GM12878 (cell line): ENCODE measurements around the gene SRSF7. TPM values are rescaled to one million over a fixed set of nuclear protein-coding genes. Genes with fewer than 3 reads are reported as not detected.

ENCODE experiments used
- ATAC-seq: fragments of 200-7000 bp; cut with Tn5 transposase; 3 replicates; pipeline ENCODE4 v1.9.1; 2020; ENCODE audit warnings: mild to moderate bottlenecking, moderate library complexity
- BruUV-seq: library from RNA; stranded (reverse); fragments of 400-500 nt; replicated peaks from 2 replicates; lab custom pipeline; 2021; lab: Mats Ljungman, UMichigan
- CTCF ChIA-PET: fragments of 300-600 bp; sonication (Branson Sonifier 250); formaldehyde crosslinking; extraction: SDS; loops from one replicate; lab custom pipeline; 2021; ENCODE audit warnings: inconsistent platforms; lab: Yijun Ruan, JAX
- POLR2A ChIA-PET: fragments of 350-600 bp; formaldehyde crosslinking; extraction: SDS; loops from one replicate; lab custom pipeline; 2021; ENCODE audit warnings: inconsistent platforms; lab: Charles Lee
- RAD21 ChIA-PET: fragments of 300-600 bp; sonication (Branson Sonifier 250); formaldehyde crosslinking; loops from one replicate; lab custom pipeline; 2023; ENCODE audit warnings: antibody characterized with exemption; ENCODE audit not compliant: unreplicated experiment; lab: Charles Lee
- SMC1A ChIA-PET: fragments of 300-600 bp; sonication (Branson Sonifier 250); formaldehyde crosslinking; loops from one replicate; lab custom pipeline; 2023; ENCODE audit not compliant: unreplicated experiment, uncharacterized antibody; lab: Charles Lee
- DNase-seq: peaks from one replicate; pipeline ENCODE4 v3.0.0-alpha.2; 2011; ENCODE audit warnings: low read depth, low spot score
- FAIRE-seq: peaks from 3 replicates; lab custom pipeline; 2011; peaks lifted over from hg19 to GRCh38; lab: Jason Lieb, UNC
- H2AFZ ChIP-seq: 2 replicates; pipeline ENCODE4 v1.6.0; 2011; ENCODE audit warnings: low read depth, low read length, control low read depth; ENCODE audit not compliant: control insufficient read depth
- H3K27ac ChIP-seq: 2 replicates; pipeline ENCODE4 v1.5.1; 2011; ENCODE audit warnings: control low read depth; ENCODE audit not compliant: control insufficient read depth, insufficient read depth
- H3K27me3 ChIP-seq, 2 experiments: replicated peaks in 1 of 2; 2 replicates each; pipeline versions ENCODE4 v1.6.0 to v1.6.1; 2011; ENCODE audit warnings: low read length in 1 of 2; ENCODE audit not compliant: control insufficient read depth in 2 of 2, insufficient read depth in 2 of 2
- H3K36me3 ChIP-seq, 2 experiments: 2 replicates each; pipeline ENCODE4 v1.5.1; 2011; ENCODE audit warnings: low read length in 1 of 2; ENCODE audit not compliant: control insufficient read depth in 2 of 2, insufficient read depth in 2 of 2
- H3K4me1 ChIP-seq: 2 replicates; pipeline ENCODE4 v1.6.1; 2011; ENCODE audit warnings: mild to moderate bottlenecking, low read length, moderate library complexity, mixed read lengths; ENCODE audit not compliant: control insufficient read depth, insufficient read depth
- H3K4me2 ChIP-seq: 2 replicates; pipeline ENCODE4 v1.6.0; 2011; ENCODE audit warnings: control low read depth; ENCODE audit not compliant: control insufficient read depth, insufficient read depth
- H3K4me3 ChIP-seq: fragments of 200-600 bp; sonication (generic); 2 replicates; pipeline ENCODE4 v1.5.1; 2016
- H3K79me2 ChIP-seq: 2 replicates; pipeline ENCODE4 v1.6.0; 2011; ENCODE audit warnings: low read length; ENCODE audit not compliant: control insufficient read depth, insufficient read depth
- H3K9ac ChIP-seq: 2 replicates; pipeline ENCODE4 v1.8.0; 2011; ENCODE audit warnings: low read length, control low read depth, mixed read lengths; ENCODE audit not compliant: control insufficient read depth, insufficient read depth
- H3K9me3 ChIP-seq: replicated peaks from 3 replicates; pipeline ENCODE4 v1.5.1; 2011; ENCODE audit warnings: mild to moderate bottlenecking, low read length; ENCODE audit not compliant: control insufficient read depth, insufficient read depth
- H4K20me1 ChIP-seq: 2 replicates; pipeline ENCODE4 v1.6.0; 2011; ENCODE audit not compliant: control insufficient read depth, insufficient read depth
- ATF3 ChIP-seq: IDR thresholded peaks from 2 replicates; pipeline ENCODE4 v1.6.1; 2011; ENCODE audit warnings: low read depth, mild to moderate bottlenecking, low read length, moderate library complexity, borderline replicate concordance; ENCODE audit errors: extremely low read depth
- FOXK2 ChIP-seq: fragments of 450-650 bp; IDR thresholded peaks from 2 replicates; pipeline ENCODE4 v1.6.1; 2017; ENCODE audit warnings: mild to moderate bottlenecking, moderate library complexity
- HDAC2 ChIP-seq: fragments of 200-600 bp; sonication (generic); IDR thresholded peaks from 2 replicates; pipeline ENCODE4 v1.6.1; 2017
- HDAC6 ChIP-seq: fragments of 200-600 bp; sonication (generic); IDR thresholded peaks from one replicate; pipeline ENCODE4 v1.8.0; 2017; ENCODE audit warnings: antibody characterized with exemption; ENCODE audit not compliant: unreplicated experiment
- HDGF ChIP-seq: fragments of 450-650 bp; IDR thresholded peaks from 2 replicates; pipeline ENCODE4 v1.6.1; 2016; ENCODE audit warnings: antibody characterized with exemption
- JUND ChIP-seq: IDR thresholded peaks from 2 replicates; pipeline ENCODE4 v1.6.1; 2012; ENCODE audit warnings: low read depth, mild to moderate bottlenecking, low read length, improper control_type of control experiment, moderate library complexity
- MEF2B ChIP-seq: fragments of 450-650 bp; IDR thresholded peaks from 2 replicates; pipeline ENCODE4 v1.6.1; 2018; ENCODE audit warnings: mild to moderate bottlenecking, moderate library complexity; ENCODE audit not compliant: partially characterized antibody, poor library complexity, severe bottlenecking
- NFIC ChIP-seq: IDR thresholded peaks from 2 replicates; pipeline ENCODE4 v1.6.1; 2012; ENCODE audit warnings: low read depth, mild to moderate bottlenecking, inconsistent platforms, low read length, moderate library complexity
- SIN3A ChIP-seq: IDR thresholded peaks from 2 replicates; pipeline ENCODE4 v1.6.1; 2012; ENCODE audit warnings: low read depth, low read length, improper control_type of control experiment
- WRNIP1 ChIP-seq: IDR thresholded peaks from 2 replicates; pipeline ENCODE4 v1.6.1; 2011; ENCODE audit warnings: low read depth, low read length, improper control_type of control experiment, borderline replicate concordance
- ZBTB40 ChIP-seq: fragments of 450-650 bp; IDR thresholded peaks from 2 replicates; pipeline ENCODE4 v1.6.1; 2016; ENCODE audit warnings: mild to moderate bottlenecking, moderate library complexity, borderline replicate concordance
- in situ Hi-C: fragments of 300-500 bp; cut with MboI; formaldehyde crosslinking; loops from 9 replicates; pipeline ENCODE4 v1.14.3; 2018; ENCODE audit warnings: mixed read lengths
- intact Hi-C: fragments of 100-400 bp; cut with micrococcal nuclease; formaldehyde crosslinking; loops from one replicate; pipeline ENCODE4 v1.14.2; 2022; ENCODE audit not compliant: unreplicated experiment
- polyA plus RNA-seq, 11 experiments: library from polyadenylated mRNA; depleted of rRNA in 4 of 11; unstranded in 6 of 11; stranded (reverse) in 5 of 11; fragments of >200 nt; fragmentation: Nextera tagmentation in 4 of 11; fragmentation: Illumina TruSeq in 1 of 11; extraction: Ambion mirVana in 4 of 11; extraction: Trizol in 1 of 11; gene quantifications; 1 replicate in 1 of 11; 2 replicates in 10 of 11; pipeline versions ENCODE4 v1.2.1 to v1.2.3, GENCODE V29; 2011 to 2016; ENCODE audit warnings: inconsistent platforms in 2 of 11, missing spikeins in 2 of 11, low read depth in 1 of 11
- total RNA-seq, 4 experiments: library from RNA; depleted of rRNA in 3 of 4; stranded (reverse); fragments of >200 nt in 3 of 4; fragmentation: Illumina TruSeq in 1 of 4; extraction: Trizol in 1 of 4; gene quantifications; 2 replicates each; pipeline versions ENCODE4 v1.2.1 to v1.2.3, GENCODE V29; 2013 to 2021

SRSF7 gene
- total and polyA plus RNA-seq, 10 of the 15 experiments (the other 5 are each of a cell fraction or from before 2014, with no cell fraction given), result 205 to 785 (median 408) TPM

- TF ChIP-seq ATF3, result no peak
- no peak for TF ChIP-seq HDAC6
- TF ChIP-seq, all 136 proteins: peak for 0
These were observed 38.7 kb downstream of the SRSF7 start (continued) for GRCh38 chr2:38712413-38712812.

GRCh38 chr2:38711558-38711957, 39.6 kb downstream of the SRSF7 start:
- ChIA-PET CTCF (no interaction called here), SMC1A (no interaction called here), POLR2A (interaction anchor here (0.7 kb wide), 1 partner anchor 9 kb away, joined by 3 read pairs; no protein-coding TSS in a partner anchor), RAD21 (no interaction called here)
- intact Hi-C loops, result no loop called here
- H3K27me3 ChIP-seq, result no peaks in the 10 kb centered on the region
- H3K79me2 ChIP-seq, result no peaks in the 10 kb centered on the region
- 0 out of 4 replicates have a peak, but pooled peaks cover 0 to 2% of the 10 kb centered on the region in 2 experiments for H3K36me3 ChIP-seq
- H3K9me3 ChIP-seq, result no peaks in the 10 kb centered on the region
- no peak for ATAC-seq
- H4K20me1 ChIP-seq, result no peaks in the 10 kb centered on the region
- FAIRE-seq, result no peak
- BruUV-seq, result no TSS peak
- no peak overlapping the region for H3K27ac ChIP-seq
- no peak for DNase-seq
- peaks cover 16% of the 10 kb centered on the region for H3K4me1 ChIP-seq
- in situ Hi-C loops, result no loop called here
- TF ChIP-seq FOXK2, result no peak
- TF ChIP-seq MEF2B, result no peak
- TF ChIP-seq NFIC, result no peak
- TF ChIP-seq HDAC2, result no peak
- TF ChIP-seq HDGF, result no peak
- TF ChIP-seq ZBTB40, result no peak
- no peak for TF ChIP-seq JUND
- no peak for TF ChIP-seq SIN3A
- no peak for TF ChIP-seq WRNIP1
- no peak overlapping the region for H3K4me3 ChIP-seq
- H3K4me2 ChIP-seq, result no peak overlapping the region
- H3K9ac ChIP-seq, result no peak overlapping the region
- no peak overlapping the region for H2AFZ ChIP-seq
